H1 (cell line): ENCODE measurements around the gene NPC1L1. TPM values are rescaled to one million over a fixed set of nuclear protein-coding genes. Genes with fewer than 3 reads are reported as not detected.

Source experiments
- CTCF ChIA-PET: fragments of 300-600 bp; sonication (Branson Sonifier 250); formaldehyde crosslinking; loops from one replicate; lab custom pipeline; 2021; ENCODE audit not compliant: partially characterized antibody; lab: Charles Lee
- POLR2A ChIA-PET: fragments of 300-600 bp; sonication (Branson Sonifier 250); formaldehyde crosslinking; loops from one replicate; lab custom pipeline; 2021; ENCODE audit warnings: inconsistent platforms; ENCODE audit not compliant: partially characterized antibody; lab: Charles Lee
- DNase-seq, 2 experiments: peaks; one replicate each; pipeline versions ENCODE4 v3.0.0 to v3.0.0-alpha.2; 2010 to 2022; ENCODE audit warnings: low spot score in 2 of 2, low read depth in 1 of 2, mixed read lengths in 1 of 2
- FAIRE-seq: peaks from 2 replicates; lab custom pipeline; 2011; peaks lifted over from hg19 to GRCh38; lab: Jason Lieb, UNC
- H2AFZ ChIP-seq: 2 replicates; pipeline ENCODE4 v1.8.1; 2012; ENCODE audit warnings: low read length, inconsistent platforms
- H2AK5ac ChIP-seq: 2 replicates; pipeline ENCODE4 v1.6.1; 2013; ENCODE audit warnings: low read depth, low read length
- H2BK120ac ChIP-seq: replicated peaks from 2 replicates; pipeline ENCODE3; 2013; ENCODE audit warnings: low read depth, low read length, inconsistent platforms
- H2BK12ac ChIP-seq: 2 replicates; pipeline ENCODE4 v1.6.1; 2013; ENCODE audit warnings: low read depth, low read length
- H2BK15ac ChIP-seq: 2 replicates; pipeline ENCODE4 v1.6.1; 2013; ENCODE audit warnings: low read length
- H2BK20ac ChIP-seq: 2 replicates; pipeline ENCODE4 v1.6.1; 2013; ENCODE audit warnings: low read length
- H2BK5ac ChIP-seq: 2 replicates; pipeline ENCODE4 v1.6.1; 2013; ENCODE audit warnings: low read depth, low read length
- H3K14ac ChIP-seq: 2 replicates; pipeline ENCODE4 v1.6.1; 2013; ENCODE audit warnings: inconsistent platforms; ENCODE audit not compliant: insufficient read length
- H3K18ac ChIP-seq: 2 replicates; pipeline ENCODE4 v1.6.1; 2013; ENCODE audit warnings: low read length; ENCODE audit errors: extremely low read depth
- H3K23ac ChIP-seq: 2 replicates; pipeline ENCODE4 v1.6.1; 2013; ENCODE audit warnings: inconsistent platforms; ENCODE audit not compliant: insufficient read length
- H3K23me2 ChIP-seq: 2 replicates; pipeline ENCODE4 v1.6.1; 2013; ENCODE audit warnings: low read depth, low read length
- H3K27ac ChIP-seq: 2 replicates; pipeline ENCODE4 v1.6.1; 2011; ENCODE audit warnings: low read depth, low read length, inconsistent platforms
- H3K27me3 ChIP-seq, 4 experiments: replicated peaks in 1 of 4; 1 replicate in 1 of 4; 2 replicates in 3 of 4; pipeline versions ENCODE4 v1.6.1 to v1.8.1; 2011 to 2013; ENCODE audit warnings: low read length in 3 of 4, mild to moderate bottlenecking in 3 of 4, inconsistent platforms in 2 of 4, mixed read lengths in 2 of 4, moderate library complexity in 1 of 4; ENCODE audit not compliant: control insufficient read depth in 3 of 4, insufficient read depth in 3 of 4; ENCODE audit errors: extremely low read depth in 1 of 4
- H3K36me3 ChIP-seq, 4 experiments: 2 replicates each; pipeline versions ENCODE4 v1.6.1 to v1.8.1; 2011 to 2013; ENCODE audit warnings: mild to moderate bottlenecking in 4 of 4, low read length in 3 of 4, moderate library complexity in 2 of 4, control low read depth in 1 of 4, inconsistent platforms in 1 of 4; ENCODE audit not compliant: insufficient read depth in 4 of 4, control insufficient read depth in 2 of 4
- H3K4ac ChIP-seq: replicated peaks from 2 replicates; pipeline ENCODE3; 2013; ENCODE audit warnings: low read length, low read depth, mixed read lengths, inconsistent platforms; ENCODE audit not compliant: insufficient read length
- H3K4me1 ChIP-seq, 4 experiments: replicated peaks in 1 of 4; 1 replicate in 1 of 4; 2 replicates in 3 of 4; pipeline versions ENCODE4 v1.6.1 to v1.8.1; 2011 to 2013; ENCODE audit warnings: low read length in 3 of 4, inconsistent platforms in 2 of 4, mixed read lengths in 1 of 4; ENCODE audit not compliant: insufficient read depth in 4 of 4, control insufficient read depth in 3 of 4
- H3K4me2 ChIP-seq, 2 experiments: 2 replicates each; pipeline versions ENCODE4 v1.6.1 to v1.8.1; 2011 to 2013; ENCODE audit warnings: low read depth in 2 of 2, low read length in 2 of 2, control low read depth in 1 of 2, inconsistent platforms in 1 of 2, mild to moderate bottlenecking in 1 of 2; ENCODE audit not compliant: insufficient read depth in 1 of 2
- H3K4me3 ChIP-seq, 4 experiments: fragments of 200-600, 300-600 bp in 1 of 4; sonication (generic), shearing (Covaris generic), sonication (Bioruptor Twin) in 1 of 4; 2 replicates each; pipeline versions ENCODE4 v1.5.1 to v1.8.1; 2011 to 2016; ENCODE audit warnings: low read length in 4 of 4, low read depth in 3 of 4, control low read depth in 2 of 4, inconsistent platforms in 2 of 4, mild to moderate bottlenecking in 2 of 4, mixed read lengths in 1 of 4, moderate library complexity in 1 of 4; ENCODE audit not compliant: insufficient read depth in 2 of 4; ENCODE audit errors: extremely low read depth in 1 of 4
- H3K56ac ChIP-seq: replicated peaks from 2 replicates; pipeline ENCODE3; 2013; ENCODE audit warnings: low read depth, mild to moderate bottlenecking, mixed read lengths, low read length, inconsistent platforms; ENCODE audit not compliant: insufficient read length
- H3K79me1 ChIP-seq: 2 replicates; pipeline ENCODE4 v1.6.1; 2013; ENCODE audit warnings: low read depth, low read length, control low read depth
- H3K79me2 ChIP-seq, 2 experiments: 2 replicates each; pipeline versions ENCODE4 v1.6.1 to v1.8.1; 2012 to 2013; ENCODE audit warnings: low read length in 2 of 2, mild to moderate bottlenecking in 2 of 2, inconsistent platforms in 1 of 2; ENCODE audit not compliant: insufficient read depth in 2 of 2, control insufficient read depth in 1 of 2
- H3K9ac ChIP-seq, 4 experiments: replicated peaks in 1 of 4; 1 replicate in 1 of 4; 2 replicates in 3 of 4; pipeline versions ENCODE4 v1.6.1 to v1.8.1; 2011 to 2013; ENCODE audit warnings: low read depth in 3 of 4, low read length in 3 of 4, control low read depth in 2 of 4, mild to moderate bottlenecking in 2 of 4, moderate library complexity in 2 of 4, inconsistent platforms in 1 of 4; ENCODE audit errors: extremely low read depth in 1 of 4
- H3K9me3 ChIP-seq, 2 experiments: 2 replicates each; pipeline versions ENCODE4 v1.6.1 to v1.8.1; 2012 to 2013; ENCODE audit warnings: mild to moderate bottlenecking in 2 of 2, moderate library complexity in 2 of 2, control low read depth in 1 of 2, inconsistent platforms in 1 of 2, low read depth in 1 of 2, low read length in 1 of 2, mixed read lengths in 1 of 2; ENCODE audit not compliant: insufficient read depth in 2 of 2
- H4K20me1 ChIP-seq, 2 experiments: replicated peaks in 1 of 2; 2 replicates each; pipeline versions ENCODE3 to v1.8.1; 2011 to 2013; ENCODE audit warnings: inconsistent platforms in 2 of 2, low read length in 2 of 2, mild to moderate bottlenecking in 1 of 2; ENCODE audit not compliant: insufficient read depth in 2 of 2, control insufficient read depth in 1 of 2
- H4K5ac ChIP-seq: 2 replicates; pipeline ENCODE4 v1.6.1; 2013; ENCODE audit warnings: low read length, low read depth, mixed read lengths, inconsistent platforms; ENCODE audit not compliant: insufficient read length
- H4K8ac ChIP-seq: 2 replicates; pipeline ENCODE4 v1.8.0; 2013; ENCODE audit warnings: mild to moderate bottlenecking, moderate library complexity, low read length, inconsistent platforms; ENCODE audit not compliant: insufficient read depth; ENCODE audit errors: extremely low read depth
- H4K91ac ChIP-seq: replicated peaks from 2 replicates; pipeline ENCODE3; 2013; ENCODE audit warnings: low read length, mixed read lengths, inconsistent platforms; ENCODE audit not compliant: insufficient read length
- KDM4A ChIP-seq: IDR thresholded peaks from one replicate; pipeline ENCODE4 v1.7.1; 2012; ENCODE audit warnings: low read depth, mild to moderate bottlenecking, moderate library complexity, low read length, inconsistent platforms; ENCODE audit not compliant: severe bottlenecking
- POLR2A ChIP-seq, 2 experiments: IDR thresholded peaks; 1 replicate in 1 of 2; 2 replicates in 1 of 2; pipeline ENCODE4 v1.6.1; 2011; ENCODE audit warnings: low read depth in 2 of 2, low read length in 2 of 2, mild to moderate bottlenecking in 2 of 2; ENCODE audit errors: control extremely low read depth in 1 of 2
- RBBP5 ChIP-seq: IDR thresholded peaks from 2 replicates; pipeline ENCODE4 v1.7.1; 2012; ENCODE audit warnings: low read depth, mild to moderate bottlenecking, inconsistent platforms, low read length, moderate library complexity, borderline replicate concordance
- WGBS, 2 experiments: shearing (Covaris generic) in 1 of 2; methylation state at CpG; one replicate each; pipeline versions ENCODE4 v1.1.6 to v1.1.7; 2013 to 2015; ENCODE audit warnings: low lambda C conversion rate in 2 of 2, mixed read lengths in 2 of 2, inconsistent platforms in 1 of 2, low coverage in 1 of 2, missing lambda C conversion rate in 1 of 2; ENCODE audit not compliant: insufficient replicate concordance in 2 of 2, insufficient coverage in 1 of 2, insufficient read length in 1 of 2; ENCODE audit errors: extremely low coverage in 1 of 2, missing lambda C conversion rate in 1 of 2; 5-methylcytosine and 5-hydroxymethylcytosine counted together
- polyA plus RNA-seq, 7 experiments: library from polyadenylated mRNA; depleted of rRNA in 3 of 7; stranded (reverse) in 5 of 7; unstranded in 2 of 7; fragments of >200 nt in 5 of 7; fragments of 200-250 nt in 2 of 7; gene quantifications; 1 replicate in 5 of 7; 2 replicates in 1 of 7; 4 replicates in 1 of 7; pipeline versions ENCODE4 v1.2.1 to v1.2.3, GENCODE V29; 2011 to 2013; ENCODE audit warnings: missing spikeins in 2 of 7, mixed read lengths in 2 of 7
- total RNA-seq: library from RNA; stranded (reverse); fragmentation: NEBNext Ultra II Directional; extraction: Animal tissue kit (Norgen Biotek cat#: 25700); gene quantifications from 2 replicates; pipeline ENCODE4 v1.2.1, GENCODE V29; 2021

The NPC1L1 gene
- total and polyA plus RNA-seq, 2 of the 8 experiments (the other 6 are each of a cell fraction or from before 2014, with no cell fraction given), result 0.06 to 0.21 TPM

- DNase-seq (no peak), FAIRE-seq (no peak)
- Histone ChIP-seq H3K9me3 (0 out of 4 replicates have a peak, but pooled peaks cover 0 to 3% of the 10 kb centered on the region in 2 experiments), H2BK12ac (no peak overlapping the region), H3K4me1 (no peaks in the 10 kb centered on the region), H3K18ac (no peak overlapping the region), H3K27ac (no peak overlapping the region), H2BK15ac (no peak overlapping the region), H4K91ac (no peak overlapping the region), H2BK5ac (no peak overlapping the region), H3K36me3 (no peaks in the 10 kb centered on the region), H3K27me3 (no peaks in the 10 kb centered on the region), H3K4me3 (no peak overlapping the region), H3K14ac (no peak overlapping the region), H4K20me1 (no peaks in the 10 kb centered on the region), H4K8ac (no peak overlapping the region), H3K23me2 (no peaks in the 10 kb centered on the region), H2BK20ac (no peak overlapping the region), H3K4me2 (no peak overlapping the region), H3K23ac (no peak overlapping the region), H2AK5ac (no peak overlapping the region), H3K79me1 (no peaks in the 10 kb centered on the region), H2AFZ (no peak overlapping the region), H3K56ac (no peak overlapping the region), H4K5ac (no peak overlapping the region), H2BK120ac (no peak overlapping the region), H3K4ac (no peak overlapping the region), H3K79me2 (no peaks in the 10 kb centered on the region), H3K9ac (no peak overlapping the region)
- POLR2A ChIA-PET, result interaction anchor here (1.1 to 1.2 kb wide), 2 partner anchors 39 to 52 kb away, joined by 4 read pairs; partner anchors contain the start of gene DDX56
- WGBS, 2 experiments, result 94% methylated on average over 3 of the region's 3 CpGs; no CpG with 5 or more reads in 1 of the 2 experiments
- CTCF ChIA-PET, result interaction anchor here (1.2 to 4.1 kb wide), 2 partner anchors 12 to 47 kb away, joined by 3 to 22 read pairs; no protein-coding TSS in a partner anchor
- TF ChIP-seq POLR2A (IDR thresholded peaks at IDR 0.05; ENCODE audit: control extremely low read depth in 1 of 2, low read depth in 2 of 2, low read length in 2 of 2), result no peak
- TF ChIP-seq KDM4A, result no peak
- no peak for TF ChIP-seq RBBP5
Measured at GRCh38 chr7:44522315-44522714, 18.8 kb downstream of the NPC1L1 start.
